ENCODE results near the gene PRKCB. TPM values are rescaled to one million over a fixed set of nuclear protein-coding genes. Genes with fewer than 3 reads are reported as not detected.

Gene PRKCB
- total and polyA plus RNA-seq, 2 experiments from 2014 or later, result 3.7 to 16.4 TPM

- TF ChIP-seq ZNF462 (CRISPR knock-in tag; IDR thresholded peaks at IDR 0.05), result no peak
Measured at GRCh38 chr16:23899869-23900268, 64.1 kb downstream of the PRKCB start (continued).

GRCh38 chr16:23900480-23901177 is 64.8 kb downstream of the PRKCB start:
- H3K27me3 Mint-ChIP-seq (ENCODE audit: insufficient read depth, low read depth, poor library complexity), result no peaks in the 10 kb centered on the region
- Histone ChIP-seq H3K4me3 (no peak overlapping the region), H4K20me1 (replicated peaks; ENCODE audit: insufficient read depth) (no peaks in the 10 kb centered on the region), H3K27me3 (ENCODE audit: insufficient read depth) (no peaks in the 10 kb centered on the region), H3K36me3 (ENCODE audit: insufficient read depth) (no peaks in the 10 kb centered on the region), H3K4me2 (no peak overlapping the region), H3K9me2 (ENCODE audit: insufficient read depth) (no peaks in the 10 kb centered on the region; the same call in 1 of the 2 replicates), H3K27ac (ENCODE audit: low read depth) (no peak overlapping the region), H2AFZ (no peak overlapping the region), H3K4me1 (ENCODE audit: insufficient read depth) (peaks cover 11% of the 10 kb centered on the region), H3K79me2 (replicated peaks; ENCODE audit: insufficient read depth) (no peaks in the 10 kb centered on the region), H3F3A (replicated peaks; ENCODE audit: low read depth) (no peaks in the 10 kb centered on the region)
- H3K36me3 Mint-ChIP-seq (ENCODE audit: low read depth), result no peaks in the 10 kb centered on the region
- peak overlapping the region; percentile 62; the same call in 1 of the 2 replicates for H3K27ac Mint-ChIP-seq
- H3K9me3 Mint-ChIP-seq, result no peaks in the 10 kb centered on the region
- H3K4me3 Mint-ChIP-seq, result 0 out of 3 replicates have a peak overlapping the region, but pooled peaks have one; percentile 4
- peaks cover 25% of the 10 kb centered on the region for H3K4me1 Mint-ChIP-seq
- ATAC-seq, result no peak
- DNase-seq (ENCODE audit: low spot score), result no peak
- TF ChIP-seq NANOG (IDR thresholded peaks at IDR 0.05; ENCODE audit: borderline replicate concordance), result no peak
- TF ChIP-seq POLR2AphosphoS5 (IDR thresholded peaks at IDR 0.05; ENCODE audit: low read depth), result no peak
- no peak for TF ChIP-seq ZNF331 (CRISPR knock-in tag; IDR thresholded peaks at IDR 0.05; ENCODE audit: low read depth)
- no peak for TF ChIP-seq ZNF114 (CRISPR knock-in tag; IDR thresholded peaks at IDR 0.05)
- no peak for TF ChIP-seq EZH2 (IDR thresholded peaks at IDR 0.05; ENCODE audit: low read depth, unreplicated experiment)
- no peak for TF ChIP-seq ETS1 (IDR thresholded peaks at IDR 0.05)
- no peak for TF ChIP-seq CTCF (conservative IDR thresholded peaks at IDR 0.05; ENCODE audit: low read depth in 2 of 2)
- TF ChIP-seq CREB1 (CRISPR knock-in tag; IDR thresholded peaks at IDR 0.05; ENCODE audit: low read depth), result no peak
- TF ChIP-seq REST (IDR thresholded peaks at IDR 0.05; ENCODE audit: unreplicated experiment), result no peak
